Measurements from ENCODE around the gene SH2D4B. TPM values are rescaled to one million over a fixed set of nuclear protein-coding genes. Genes with fewer than 3 reads are reported as not detected.

Gene SH2D4B
- total RNA-seq, 1 donor from 2014 or later = 0.07 TPM

GRCh38 chr10:80671847-80672246 is 134.1 kb downstream of the SH2D4B start:
- intact Hi-C loops (cut with micrococcal nuclease) = no loop called here

GRCh38 chr10:80672613-80673012 is 134.9 kb downstream of the SH2D4B start:
- intact Hi-C loops (cut with micrococcal nuclease) = no loop called here

- intact Hi-C loops (cut with micrococcal nuclease) = no loop called here
Measured at GRCh38 chr10:80674809-80675208, 137.1 kb downstream of the SH2D4B start.

- intact Hi-C loops (cut with micrococcal nuclease) = no loop called here
Measured at GRCh38 chr10:80681142-80681541, 143.4 kb downstream of the SH2D4B start.

GRCh38 chr10:80684259-80684658 is 146.6 kb downstream of the SH2D4B start:
- intact Hi-C loops (cut with micrococcal nuclease) = no loop called here

GRCh38 chr10:80685355-80685754 is 147.7 kb downstream of the SH2D4B start:
- intact Hi-C loops (cut with micrococcal nuclease) = no loop called here

GRCh38 chr10:80686734-80687475 is 149.2 kb downstream of the SH2D4B start:
- intact Hi-C loops (cut with micrococcal nuclease) = no loop called here

- intact Hi-C loops (cut with micrococcal nuclease) = no loop called here
Measured at GRCh38 chr10:80687476-80687789, 149.7 kb downstream of the SH2D4B start.

- intact Hi-C loops (cut with micrococcal nuclease) = loop anchor here (10.0 kb wide), 1 partner anchor 246 kb away; no protein-coding TSS in a partner anchor
Measured at GRCh38 chr10:80690434-80690833, 152.7 kb downstream of the SH2D4B start.

- intact Hi-C loops (cut with micrococcal nuclease) = loop anchor here (10.0 kb wide), 1 partner anchor 247 kb away; no protein-coding TSS in a partner anchor
Measured at GRCh38 chr10:80691441-80691840, 153.7 kb downstream of the SH2D4B start.

GRCh38 chr10:80693565-80693964 is 155.9 kb downstream of the SH2D4B start:
- intact Hi-C loops (cut with micrococcal nuclease) = loop anchor here (10.0 kb wide), 1 partner anchor 249 kb away; no protein-coding TSS in a partner anchor

- intact Hi-C loops (cut with micrococcal nuclease) = loop anchor here (5.0 to 10.0 kb wide), 2 partner anchors 227 to 250 kb away; no protein-coding TSS in a partner anchor
Measured at GRCh38 chr10:80694930-80695329, 157.2 kb downstream of the SH2D4B start.

Other genes with a start within 250 kb of the SH2D4B start
- not detected in 2 replicates for gene MAT1A, start 248.2 kb upstream of the SH2D4B start, total RNA-seq
- gene DYDC1, start 181.1 kb upstream of the SH2D4B start, total RNA-seq = not detected in 2 replicates
- gene DYDC2, start 181.1 kb upstream of the SH2D4B start, total RNA-seq = not detected in 2 replicates
- gene PRXL2A, start 129.4 kb upstream of the SH2D4B start, total RNA-seq = 8.5 and 11.5 TPM in 2 replicates
- gene TSPAN14, start 83.6 kb upstream of the SH2D4B start, total RNA-seq = 118 and 119 TPM in 2 replicates